Suppressor macrophage treated with lipopolysaccharide for 1 hour (primary cell): ENCODE results near the gene C3orf85.
"Not testable (repeated sequence)": the region's sequence is repeated elsewhere in the genome, so short reads cannot be mapped to it uniquely, and the experiment has no call there.

Experiments used
- DNase-seq, 3 donors: peaks; one replicate each; pipeline ENCODE4 v3.0.0-alpha.2; 2020 to 2022

Gene C3orf85, protein sequence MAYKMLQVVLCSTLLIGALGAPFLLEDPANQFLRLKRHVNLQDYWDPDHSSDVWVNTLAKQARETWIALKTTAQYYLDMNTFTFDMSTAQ

DNA sequence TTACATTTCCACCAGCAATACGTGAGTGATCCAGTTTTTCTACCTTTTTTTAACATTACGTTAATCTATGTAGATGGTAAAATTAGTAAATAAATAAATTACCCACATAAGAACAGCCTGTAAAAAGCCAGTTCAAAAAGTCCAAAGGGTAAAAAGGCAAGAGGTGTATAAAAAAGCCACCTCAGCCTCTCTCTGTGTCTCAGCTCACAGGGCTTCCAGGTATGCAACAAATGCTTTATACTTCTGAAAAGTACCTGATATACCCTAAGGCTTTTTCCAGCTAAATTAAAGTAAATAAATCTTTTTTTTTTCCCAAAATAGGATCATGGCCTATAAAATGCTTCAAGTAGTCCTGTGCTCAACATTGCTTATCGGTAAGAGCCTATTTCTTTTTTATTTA is at the start of gene C3orf85:
C3orf85 (plus strand) TSS at position 197 of the 400 bp plus-strand sequence; CDS start at position 326, 129 bp downstream.
- DNase-seq, result no peak

DNA sequence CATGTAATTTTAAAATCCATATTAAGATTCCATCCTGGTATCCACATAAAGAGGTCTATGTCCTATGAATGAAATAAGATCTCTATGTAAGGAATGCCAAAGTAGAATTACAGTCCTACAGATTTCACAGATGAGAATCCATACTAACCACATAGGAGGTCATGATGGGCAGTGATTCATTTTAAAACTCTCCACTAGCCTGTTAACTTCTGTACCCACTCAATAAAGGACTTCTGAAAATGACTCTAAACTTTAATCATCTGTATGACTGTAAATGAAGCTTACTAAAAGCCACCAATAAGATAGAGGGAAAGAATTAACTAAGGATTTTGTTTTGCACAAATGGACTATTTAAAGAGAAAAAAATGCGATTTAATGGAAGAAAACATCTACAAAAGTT is 47.3 kb upstream of the C3orf85 start:
- DNase-seq, result no peak

DNA sequence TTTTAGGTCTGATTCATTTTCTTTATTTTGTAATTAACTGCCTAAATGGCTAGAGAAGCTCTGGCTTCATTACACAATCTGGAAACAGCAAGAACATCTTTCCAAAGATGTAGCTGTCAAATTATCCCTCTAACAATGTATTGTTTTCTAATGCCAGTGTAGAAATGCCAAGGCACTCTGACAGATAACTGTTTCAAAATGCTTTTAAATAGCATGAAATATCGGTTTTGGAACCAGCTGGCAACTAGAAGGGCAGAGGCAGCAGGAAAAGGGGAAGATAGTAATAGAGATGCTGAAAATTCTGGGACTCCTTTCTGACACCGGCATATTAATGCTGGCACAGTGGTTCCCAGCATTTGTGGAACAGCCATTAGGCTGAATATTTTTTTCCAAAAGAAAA is 44.7 kb upstream of the C3orf85 start:
- DNase-seq, result no peak

DNA sequence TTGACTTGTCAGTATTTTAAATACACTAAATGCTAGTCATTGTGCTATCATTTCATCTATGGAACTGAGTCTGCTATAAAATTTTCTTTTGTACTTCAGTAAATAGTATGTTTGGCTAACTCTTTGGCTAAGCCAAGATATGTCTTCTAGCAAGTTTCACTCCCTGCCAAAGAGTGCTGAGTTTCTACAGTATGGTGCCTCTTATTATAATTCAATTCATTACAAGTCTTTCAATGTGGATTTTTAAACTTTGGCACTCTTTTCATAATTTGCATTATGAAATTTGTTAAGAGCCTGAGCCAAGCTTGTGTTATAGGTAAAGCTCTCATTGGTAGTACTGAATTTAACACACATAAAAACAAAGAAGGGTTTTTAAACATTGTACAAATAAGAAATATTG is 43.0 kb upstream of the C3orf85 start:
- no peak for DNase-seq

DNA sequence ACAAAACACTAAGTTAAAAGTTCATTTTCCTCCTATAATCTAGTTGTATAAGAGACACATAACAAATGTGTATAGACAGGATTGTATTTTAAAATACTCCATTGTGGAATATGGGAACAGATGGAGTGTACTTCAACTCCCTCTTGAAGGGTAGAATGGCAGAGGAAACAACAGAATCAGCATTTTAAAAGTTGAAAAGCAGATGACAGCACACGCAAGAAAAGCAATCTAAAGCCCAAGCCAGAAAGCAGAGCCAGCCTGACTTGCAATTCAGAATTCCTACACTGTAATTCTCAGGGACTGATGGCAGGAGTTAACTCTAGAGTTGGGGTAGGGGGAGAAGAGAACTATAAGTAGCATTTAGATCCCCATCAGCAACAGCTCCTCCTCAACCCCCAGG is 41.4 kb upstream of the C3orf85 start:
- DNase-seq, result no peak

DNA sequence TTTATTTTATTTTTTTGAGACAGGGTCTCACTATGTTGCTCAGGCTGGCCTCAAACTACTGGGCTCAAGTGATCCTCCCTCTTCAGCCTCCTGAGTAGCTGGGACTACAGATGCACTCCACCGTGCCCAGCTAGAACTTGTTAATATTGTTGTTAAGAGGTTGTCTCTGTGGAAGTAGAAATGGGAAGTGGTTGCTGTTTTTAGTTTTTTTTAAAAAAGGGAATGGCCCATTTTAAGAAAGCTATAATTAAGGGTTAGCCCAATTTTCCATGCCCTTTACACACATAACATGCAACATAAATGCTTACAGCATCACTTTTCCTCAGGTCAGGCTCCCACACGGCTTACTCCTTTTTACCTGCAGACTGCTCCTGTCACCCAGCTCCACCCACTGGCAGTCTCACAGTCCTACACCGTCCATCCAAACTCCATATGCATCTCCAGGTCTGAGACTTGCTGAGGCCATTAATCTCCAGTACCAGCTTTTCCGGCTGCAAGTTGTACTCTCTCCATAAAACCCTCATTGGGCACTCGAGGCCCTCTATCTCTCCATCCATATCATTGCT is 38.4 kb upstream of the C3orf85 start:
- peak; percentile 7 to 53 (median 25) for DNase-seq

DNA sequence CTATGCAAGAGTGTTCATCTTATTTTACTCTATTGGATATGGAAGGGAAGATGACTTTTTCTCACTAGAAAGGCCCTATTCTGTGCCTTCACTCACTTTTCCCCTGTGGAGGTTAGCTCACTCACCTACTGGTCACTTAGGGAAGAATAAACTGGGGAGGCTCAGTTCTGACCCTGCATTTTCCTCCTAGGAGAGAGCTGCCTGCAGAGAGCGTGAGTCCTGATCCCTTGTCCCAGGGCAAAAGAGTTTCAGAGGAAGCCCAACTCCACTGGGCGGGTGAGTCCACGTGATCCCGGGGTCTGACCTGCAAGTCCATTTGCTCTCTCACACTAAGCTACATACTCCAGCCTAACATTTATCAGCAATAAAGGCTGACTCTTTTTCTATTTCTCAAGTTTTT is 26.9 kb upstream of the C3orf85 start:
- DNase-seq, result no peak

DNA sequence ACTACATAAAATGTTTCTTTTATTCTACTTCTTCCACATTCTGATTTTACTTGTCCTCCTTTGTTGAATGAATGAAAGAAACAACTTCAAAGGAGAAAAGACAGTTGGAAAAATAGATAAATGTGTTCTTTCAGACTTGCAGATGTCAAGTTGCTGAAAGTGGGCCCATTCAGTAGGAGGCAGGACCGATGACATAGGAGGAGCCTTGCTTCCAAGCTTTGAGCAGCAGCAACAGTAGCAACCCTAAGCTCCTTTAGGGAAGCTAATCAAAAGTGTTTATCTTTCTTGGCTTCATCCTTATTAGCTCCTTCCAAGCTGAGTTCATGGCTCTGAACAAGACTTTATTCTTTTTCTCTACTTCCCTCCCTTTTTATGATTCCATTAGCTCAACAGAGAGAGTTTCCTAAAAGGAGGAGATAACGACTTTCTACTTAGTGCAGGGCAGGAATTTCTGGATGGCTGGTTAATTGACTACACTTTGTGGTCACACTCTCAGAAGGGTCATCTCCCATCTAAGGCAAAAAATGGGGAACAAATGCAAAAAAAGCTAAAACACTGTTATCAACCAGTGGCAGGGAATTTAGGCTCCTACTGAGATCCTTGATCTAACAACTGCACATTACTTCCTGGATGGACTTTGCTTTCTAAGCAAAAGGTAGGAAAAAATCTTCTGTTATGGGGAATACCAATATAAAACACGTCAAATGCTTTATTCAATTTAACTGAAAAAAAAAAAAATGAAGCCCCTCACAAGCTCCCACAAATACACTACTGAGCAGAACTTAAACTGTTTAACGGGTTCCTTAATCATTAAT is 23.4 kb upstream of the C3orf85 start:
- DNase-seq, result no peak

DNA sequence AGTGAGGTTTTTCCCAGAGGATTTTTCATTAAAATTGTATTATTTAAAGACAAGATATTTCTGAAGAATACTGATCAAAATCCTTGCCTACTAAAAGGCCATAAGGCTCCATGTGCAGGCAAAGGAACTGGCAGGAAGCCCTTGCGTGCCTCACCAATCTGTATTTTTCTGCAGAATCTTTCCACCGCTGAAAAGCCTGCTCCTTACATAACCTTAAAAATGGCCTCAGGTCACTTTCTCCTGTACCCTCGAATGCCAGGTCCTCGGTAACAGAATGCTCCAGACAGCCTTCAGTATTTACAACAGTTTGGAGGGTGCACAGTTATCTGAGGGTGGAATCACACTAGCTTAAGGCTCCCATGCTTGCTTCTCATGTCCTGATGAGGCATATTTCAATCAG is 21.8 kb upstream of the C3orf85 start:
- no peak for DNase-seq

DNA sequence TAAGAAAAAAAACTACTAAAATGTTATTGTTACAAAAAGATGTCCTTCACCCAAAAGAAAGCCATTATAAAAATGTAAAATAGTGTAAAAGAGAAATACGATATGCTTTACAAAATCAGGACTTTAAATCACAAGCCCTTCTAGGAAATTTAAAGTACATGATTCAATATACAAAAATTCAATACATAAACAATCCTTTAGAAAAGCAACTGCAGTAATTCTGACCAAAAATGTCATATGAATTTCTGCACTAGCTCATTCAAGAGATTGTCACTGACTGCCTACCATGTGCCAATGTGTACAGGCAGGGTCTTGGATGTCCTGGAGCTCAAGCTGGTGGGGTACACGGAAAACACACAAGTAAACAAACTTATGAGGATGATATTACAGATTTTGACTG is 21.1 kb upstream of the C3orf85 start:
- no peak for DNase-seq

DNA sequence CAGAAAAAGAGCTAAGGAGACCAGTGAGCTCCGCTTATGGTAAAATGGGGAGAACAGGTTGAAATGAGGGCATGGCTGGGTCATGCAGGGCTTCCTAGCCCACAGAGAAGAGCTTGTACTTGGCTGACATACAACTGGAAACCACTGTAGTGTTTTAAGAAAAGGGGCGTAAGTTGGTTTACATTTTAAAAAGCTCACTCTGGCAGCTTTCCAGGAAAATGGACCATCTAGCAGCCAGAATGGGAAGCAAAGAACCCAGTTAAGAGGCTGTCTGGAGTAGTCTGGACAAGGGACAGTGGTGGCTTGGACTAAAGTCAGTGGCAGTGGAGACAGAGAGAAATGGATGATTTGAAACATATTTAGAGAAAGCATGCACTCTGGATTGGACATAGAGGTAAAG is 20.5 kb upstream of the C3orf85 start:
- no peak for DNase-seq

DNA sequence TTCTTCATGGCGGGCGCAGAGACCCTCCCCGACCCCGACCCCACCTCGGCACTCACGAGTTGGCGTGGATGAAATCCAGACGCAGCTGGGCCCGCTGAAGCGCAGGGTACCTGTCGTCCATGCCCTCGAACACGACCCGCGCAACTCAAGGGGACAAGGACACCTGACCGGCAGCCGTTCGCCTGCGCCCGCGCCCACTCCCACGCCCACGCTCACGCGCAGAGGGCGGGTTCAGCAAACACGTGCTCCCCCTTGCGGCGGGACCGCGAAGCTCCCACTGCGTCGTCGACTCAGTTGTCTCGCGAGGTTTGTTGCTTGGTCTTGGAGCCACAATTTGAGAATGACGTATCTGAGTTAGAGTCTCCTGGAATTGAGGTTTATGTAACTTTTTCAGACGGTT is 18.6 kb upstream of the C3orf85 start, which contains the start of gene MORC1:
MORC1 (minus strand) TSS at position 196 of the 400 bp plus-strand sequence; CDS start at position 121, 75 bp downstream.
- no peak for DNase-seq

DNA sequence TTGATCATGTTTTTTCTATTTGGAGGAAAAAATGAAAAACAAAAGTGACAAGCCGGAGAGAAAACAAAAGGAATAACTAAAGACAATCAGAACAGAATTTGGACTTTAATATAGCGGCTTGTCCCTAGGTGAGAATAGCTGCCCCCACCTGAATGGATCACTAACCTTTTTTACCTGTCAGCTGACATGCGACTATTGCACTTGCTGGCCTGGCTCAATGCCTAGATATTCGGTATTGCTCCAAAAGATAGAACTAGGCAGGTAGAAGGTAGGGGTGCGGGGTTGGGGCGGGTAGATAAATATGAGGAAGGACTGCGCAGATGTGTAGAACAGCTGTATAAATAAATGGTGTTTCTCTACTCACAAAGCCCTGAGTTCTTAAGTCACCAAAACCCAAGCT is 17.9 kb upstream of the C3orf85 start:
- DNase-seq, result no peak

DNA sequence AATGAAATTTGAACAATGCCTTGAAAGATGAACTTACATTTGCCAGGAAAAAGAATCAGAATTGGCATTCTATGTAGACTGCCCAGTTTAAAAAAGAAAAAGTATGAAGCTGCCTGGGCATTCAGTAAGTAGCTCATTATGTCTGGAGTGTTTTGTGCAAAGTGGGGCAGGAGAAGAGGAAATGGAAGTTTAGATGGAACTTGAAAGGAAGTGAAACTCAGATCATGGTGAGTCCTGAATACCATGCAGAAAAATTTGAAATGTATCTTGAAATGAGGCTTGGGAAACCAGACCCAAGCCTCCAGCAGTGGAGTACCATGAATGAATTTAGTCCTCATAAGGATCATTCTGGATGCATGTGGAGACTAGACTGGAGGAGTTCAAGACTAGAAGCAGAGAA is 13.8 kb upstream of the C3orf85 start:
- DNase-seq, result peak; percentile 3 to 41 (median 27)

DNA sequence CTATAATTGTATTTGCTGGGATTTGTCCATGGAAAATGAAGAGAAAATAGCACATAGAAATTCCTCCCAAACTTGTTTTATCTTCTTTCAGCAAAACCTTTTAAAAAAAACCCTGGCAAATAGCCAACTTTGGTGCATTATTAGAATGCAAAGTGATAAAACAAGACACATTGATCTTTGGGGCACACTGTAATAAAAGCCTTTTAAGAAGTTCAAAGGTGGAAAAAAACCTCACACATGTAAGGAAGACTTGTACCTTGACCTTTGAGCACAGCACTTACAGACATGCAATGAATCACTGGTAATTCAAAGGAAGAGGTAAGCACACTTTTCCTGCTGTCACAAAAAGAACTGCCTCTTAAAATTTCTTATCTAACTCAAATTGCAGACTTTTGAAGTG is 10.6 kb upstream of the C3orf85 start:
- DNase-seq, result no peak

DNA sequence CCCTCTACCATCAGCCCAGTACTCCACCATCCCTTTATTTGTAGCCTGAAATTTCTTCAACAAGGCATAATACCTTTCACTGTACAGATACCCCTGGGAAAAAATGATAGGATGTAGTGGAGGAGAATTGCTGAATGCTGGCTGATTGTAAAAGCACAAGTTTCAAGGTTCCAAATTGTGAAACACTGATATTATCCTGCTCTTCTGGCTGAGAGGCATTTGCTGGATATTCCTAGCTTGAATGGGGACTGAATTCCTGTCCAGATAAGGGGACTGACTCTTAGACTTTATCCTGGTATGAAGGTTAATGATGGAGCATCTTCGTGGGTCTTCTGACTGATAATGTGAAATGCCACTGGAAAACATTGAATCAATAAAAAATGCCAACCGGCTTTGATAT is 9.0 kb upstream of the C3orf85 start:
- no peak for DNase-seq

DNA sequence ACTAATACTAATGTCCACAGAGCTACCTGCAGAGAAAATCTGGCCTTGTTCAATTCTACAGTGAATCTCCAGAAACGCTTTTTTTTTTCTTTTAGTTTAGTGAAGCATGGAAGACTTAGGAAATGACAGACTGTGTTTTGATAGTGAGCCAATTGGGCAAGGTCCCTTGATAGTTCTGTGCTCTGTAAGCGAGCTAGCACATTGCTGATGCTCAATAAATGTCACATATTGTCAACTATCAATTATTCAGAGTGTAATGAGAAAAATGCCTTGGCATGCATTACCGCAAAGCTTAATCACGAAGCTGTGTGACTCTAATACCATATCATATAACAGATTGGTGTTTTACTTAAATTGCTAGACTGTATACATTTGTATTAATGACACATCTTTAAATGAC is 5.2 kb upstream of the C3orf85 start:
- DNase-seq, result no peak

DNA sequence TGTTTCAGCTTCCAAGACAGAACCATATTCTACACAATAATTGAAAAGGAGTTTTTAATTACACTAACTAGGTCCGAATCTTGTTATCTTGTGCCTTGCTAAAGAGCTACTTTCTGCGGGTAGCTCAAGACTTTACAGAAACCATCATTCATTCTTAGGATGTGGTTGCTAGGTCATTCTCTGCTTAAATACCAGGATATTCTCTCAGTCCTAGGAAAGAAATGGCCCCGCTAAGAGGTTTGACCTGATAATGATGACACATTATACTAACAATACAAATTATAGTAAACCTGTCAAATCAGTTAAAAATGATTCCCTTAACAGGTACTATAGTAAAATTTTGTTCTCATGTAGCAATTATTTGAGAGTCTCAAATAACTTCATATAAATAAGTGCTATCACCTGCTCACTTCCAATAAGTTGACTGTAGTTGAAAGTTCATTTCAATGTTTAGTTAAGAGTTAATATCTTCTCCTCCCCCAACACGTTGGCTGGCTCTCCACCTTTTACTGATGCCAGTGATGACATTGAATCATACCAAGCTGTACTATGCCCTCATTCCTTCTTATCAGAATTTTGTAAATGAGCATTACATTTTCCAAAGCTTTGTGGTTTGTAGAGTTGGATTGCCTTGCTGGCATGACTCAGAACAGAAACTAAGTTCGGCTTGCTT is 3.6 kb upstream of the C3orf85 start:
- no peak for DNase-seq

DNA sequence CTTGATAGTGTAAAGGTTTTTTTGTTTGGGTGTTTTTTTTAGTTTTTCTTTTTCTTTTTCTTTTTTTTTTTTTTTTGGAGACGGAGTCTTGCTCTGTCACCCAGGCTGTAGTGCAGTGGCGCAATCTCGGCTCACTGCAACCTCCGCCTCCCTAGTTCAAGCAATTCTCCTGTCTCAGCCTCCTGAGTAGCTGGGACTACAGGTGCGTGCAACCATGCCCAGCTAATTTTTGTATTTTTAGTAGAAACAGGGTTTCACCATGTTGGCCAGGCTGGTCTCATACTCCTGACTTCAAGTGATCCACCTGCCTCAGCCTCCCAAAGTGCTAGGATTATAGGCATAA is 3.1 kb upstream of the C3orf85 start:
- DNase-seq, result not testable (repeated sequence)

DNA sequence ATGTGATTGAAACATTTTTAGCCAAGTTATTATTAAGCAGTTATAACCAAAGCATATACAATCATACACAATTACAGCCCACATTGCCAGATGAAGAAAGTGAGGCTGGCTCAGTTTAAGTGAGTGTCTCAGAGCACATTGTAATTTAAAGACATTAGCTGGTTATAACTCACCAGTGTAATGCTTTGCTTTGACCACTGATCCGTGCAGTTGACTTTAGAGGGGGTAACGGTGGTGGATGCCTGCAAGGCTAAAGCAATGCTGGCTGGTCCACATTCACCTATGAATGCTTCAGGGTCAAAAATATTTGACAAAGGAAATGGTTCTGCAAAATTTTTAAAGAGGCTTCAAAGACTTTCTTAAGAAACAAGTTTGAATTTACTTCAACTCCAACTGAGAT is 1.2 kb downstream of the C3orf85 start:
- DNase-seq, result no peak

DNA sequence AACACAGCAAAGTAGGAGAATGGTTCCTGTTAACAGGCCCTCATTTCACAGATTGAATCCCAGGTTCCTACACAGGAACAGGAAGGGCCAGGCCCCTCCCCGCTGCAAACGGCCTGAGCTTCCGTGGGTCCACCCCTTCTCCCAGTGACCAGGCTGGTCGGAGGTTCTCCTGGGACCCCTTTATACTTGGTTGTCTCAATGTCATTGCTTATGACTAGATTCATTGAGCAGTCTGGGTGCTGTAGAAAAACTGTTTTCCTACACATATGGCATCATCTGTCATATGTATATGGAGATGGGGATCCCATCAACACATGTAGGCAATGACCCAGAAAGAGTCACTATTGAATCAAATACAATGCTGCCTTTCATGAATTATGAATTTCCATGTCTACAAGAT is 3.8 kb downstream of the C3orf85 start:
- no peak for DNase-seq

DNA sequence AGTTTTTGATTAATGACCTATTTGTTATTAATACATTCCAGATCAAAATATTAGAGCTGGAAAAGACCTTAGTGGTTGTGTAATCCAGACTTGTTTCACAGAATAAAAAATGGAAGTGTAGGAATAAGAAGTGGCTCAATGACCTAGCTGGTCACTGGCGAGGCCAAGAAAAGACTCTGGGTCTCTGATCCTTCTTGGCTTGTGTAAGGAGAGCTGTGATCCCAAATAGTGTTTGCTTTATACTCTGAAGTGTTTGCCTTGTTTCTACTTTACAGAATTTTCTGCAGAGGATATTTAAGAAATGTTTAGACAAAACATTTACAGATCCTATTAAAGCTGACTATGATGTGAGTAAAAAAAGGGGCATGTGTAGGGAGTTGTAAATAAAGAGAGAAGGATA is 7.1 kb downstream of the C3orf85 start:
- no peak for DNase-seq

DNA sequence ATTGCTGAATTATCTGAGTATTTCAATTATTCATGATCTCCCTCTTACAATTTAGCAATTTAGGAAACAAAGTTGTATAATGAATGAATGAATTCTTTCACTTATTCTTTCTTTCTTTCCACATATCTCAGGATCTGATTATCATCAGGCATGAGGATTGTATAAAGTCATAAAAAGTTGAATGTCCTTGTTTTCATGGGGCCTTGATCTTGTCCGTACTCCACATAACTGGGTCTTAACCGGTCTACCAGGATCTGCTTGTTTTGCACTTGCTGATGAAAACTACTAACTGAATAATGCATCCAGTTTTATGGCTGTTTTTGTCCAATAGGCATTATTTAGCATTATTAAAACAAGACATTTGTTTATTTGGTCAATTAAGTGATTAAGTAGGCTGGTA is 12.6 kb downstream of the C3orf85 start:
- DNase-seq, result no peak

DNA sequence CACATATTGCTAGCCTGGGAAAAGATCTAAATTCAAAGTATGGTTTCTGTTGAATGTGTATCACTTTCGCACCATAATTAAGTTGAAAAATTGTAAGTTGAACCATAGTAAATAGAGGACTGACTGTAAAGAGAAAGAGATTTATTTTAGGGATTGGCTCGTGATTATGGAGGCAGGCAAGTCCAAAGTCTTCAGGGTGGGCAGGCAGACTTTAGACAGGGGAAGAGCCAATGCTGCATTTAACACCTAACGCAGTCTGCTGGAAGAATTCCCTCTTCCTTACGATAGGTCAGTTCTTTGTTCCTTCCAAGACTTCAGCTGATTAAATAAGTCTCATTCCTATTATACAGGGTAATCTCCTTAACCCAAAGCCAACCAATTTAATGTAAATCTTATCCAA is 15.8 kb downstream of the C3orf85 start:
- DNase-seq, result no peak
